ENCODE results near the gene PRRC2C. TPM values are rescaled to one million over a fixed set of nuclear protein-coding genes. Genes with fewer than 3 reads are reported as not detected.
A peak's percentile ranks its signal among the peaks of the same experiment; 100 is the strongest.
"Not testable (repeated sequence)": the region's sequence is repeated elsewhere in the genome, so short reads cannot be mapped to it uniquely, and the experiment has no call there.

The PRRC2C gene
- 100 to 1,000 TPM in 2 of 4 donors, 10 to 100 TPM in 2; 61.7 to 125 (median 94.9) TPM for total RNA-seq

DNA sequence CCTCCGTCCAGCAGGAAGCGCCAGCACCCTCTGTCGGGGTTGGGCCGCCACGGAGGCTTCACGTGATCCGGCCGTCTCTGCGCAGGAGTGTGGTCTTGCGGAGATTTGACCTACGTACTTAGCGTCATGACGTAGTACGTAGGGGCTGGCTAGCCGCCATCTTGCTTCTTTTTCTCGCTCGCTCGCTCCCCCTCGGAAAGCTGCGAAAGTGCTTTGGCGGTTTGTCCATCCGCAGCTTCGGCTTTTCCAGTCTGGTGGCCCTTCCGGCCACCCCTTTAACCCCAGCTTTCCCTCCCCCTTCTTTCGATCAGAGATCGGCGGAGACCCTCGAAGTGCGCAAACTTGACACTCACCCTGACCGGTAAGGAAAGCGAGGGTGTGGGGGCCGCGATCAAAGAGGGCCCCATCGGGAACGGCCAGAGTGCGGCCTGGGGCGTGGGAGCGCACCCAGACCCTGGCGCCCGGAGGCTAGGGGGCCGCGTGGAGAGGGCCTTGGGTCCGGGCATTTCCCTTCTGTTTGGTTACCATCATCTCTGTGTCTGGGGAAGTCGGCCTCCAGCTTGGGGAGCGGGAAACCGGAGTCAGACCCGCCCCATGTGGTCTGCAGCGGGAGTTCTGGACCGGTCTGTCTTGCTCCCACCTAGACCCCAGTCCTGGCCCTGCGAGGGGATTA is at the start of gene PRRC2C:
PRRC2C (plus strand) TSS at position 156 of the 673 bp plus-strand sequence. CDS start 26,559 bp downstream, outside the sequence.
- Histone ChIP-seq H3K9me3 (no peaks in the 10 kb centered on the region), H3K36me3 (no peaks in the 10 kb centered on the region), H3K27me3 (no peaks in the 10 kb centered on the region), H3K4me1 (peaks cover 19 to 45% (median 32%) of the 10 kb centered on the region in 4 donors), H3K4me3 (peak within 1 kb of the TSS; percentile 81 to 97 (median 90)), H3K27ac (peak within 1 kb of the TSS; percentile 98 to 99 (median 98))
- DNase-seq = peak; percentile 97
- in situ Hi-C loops (cut with MboI; ENCODE audit: low pct_ligation_motif_present in 1 of 4, low pct_unique_long_range_greater_than_20kb in 1 of 4, low sequenced_read_pairs in 3 of 4) = no loop called here
- intact Hi-C loops (cut with DNase I; ENCODE audit: low total_unique reads) = no loop called here
- TF ChIP-seq CTCF (IDR thresholded peaks at IDR 0.05) (peak in 4 of 5 experiments; percentile 64 to 85 (median 74)), POLR2AphosphoS5 (IDR thresholded peaks at IDR 0.05) (peak; percentile 84 to 88 (median 86)), POLR2A (IDR thresholded peaks at IDR 0.05) (peak; percentile 72), EP300 (IDR thresholded peaks at IDR 0.05; ENCODE audit: low read depth) (no peak)
- WGBS, 2 donors (ENCODE audit: low coverage in 1 of 2) = 0% methylated on average over 50 of the region's 50 CpGs; no CpG with 5 or more reads in 1 of the 2 donors

DNA sequence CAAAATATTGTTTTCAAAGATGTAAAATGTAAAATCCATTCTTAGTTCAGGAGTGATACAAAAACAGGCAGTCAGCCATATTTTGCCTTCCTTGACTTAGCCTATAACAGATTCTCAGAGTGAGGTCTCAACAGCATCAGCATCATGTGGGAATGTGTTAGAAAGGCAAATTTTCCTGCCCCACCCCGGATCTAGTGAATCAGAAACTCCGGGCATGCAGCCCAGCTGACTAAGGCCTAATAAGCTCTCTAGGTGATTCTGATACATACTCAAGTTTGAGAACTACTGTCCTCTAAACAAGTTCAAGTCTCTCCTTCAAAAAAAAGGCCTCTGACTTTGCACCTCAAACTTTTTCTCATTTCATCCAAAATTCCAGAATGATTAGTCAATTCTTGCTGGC is 46.9 kb upstream of the PRRC2C start:
- no peak overlapping the region for H3K4me3 ChIP-seq
- no peaks in the 10 kb centered on the region for H3K9me3 ChIP-seq
- 21 to 36% methylated on average over 2 of the region's 2 CpGs for WGBS, 2 donors (ENCODE audit: low coverage in 1 of 2)
- no peaks in the 10 kb centered on the region for H3K36me3 ChIP-seq
- TF ChIP-seq POLR2AphosphoS5 (IDR thresholded peaks at IDR 0.05) (no peak), CTCF (IDR thresholded peaks at IDR 0.05) (no peak), POLR2A (IDR thresholded peaks at IDR 0.05) (no peak), EP300 (IDR thresholded peaks at IDR 0.05; ENCODE audit: low read depth) (no peak)
- in situ Hi-C loops (cut with MboI; ENCODE audit: low pct_ligation_motif_present in 1 of 4, low pct_unique_long_range_greater_than_20kb in 1 of 4, low sequenced_read_pairs in 3 of 4) (no loop called here), intact Hi-C loops (cut with DNase I; ENCODE audit: low total_unique reads) (no loop called here)
- H3K4me1 ChIP-seq = peaks cover 0 to 7% (median 0%) of the 10 kb centered on the region in 4 donors
- DNase-seq = no peak
- H3K27ac ChIP-seq = no peak overlapping the region
- H3K27me3 ChIP-seq = no peaks in the 10 kb centered on the region

GRCh38 chr1:171440201-171440600 is 45.1 kb upstream of the PRRC2C start:
- 88 to 89% methylated on average over 3 of the region's 3 CpGs for WGBS, 2 donors (ENCODE audit: low coverage in 1 of 2)
- in situ Hi-C loops (cut with MboI; ENCODE audit: low pct_ligation_motif_present in 1 of 4, low pct_unique_long_range_greater_than_20kb in 1 of 4, low sequenced_read_pairs in 3 of 4); H3K9me3 ChIP-seq; H3K27me3 ChIP-seq; intact Hi-C loops (cut with DNase I; ENCODE audit: low total_unique reads); H3K4me3 ChIP-seq; H3K4me1 ChIP-seq; H3K36me3 ChIP-seq; DNase-seq; H3K27ac ChIP-seq: not testable (repeated sequence)

GRCh38 chr1:171441278-171441895 is 43.9 kb upstream of the PRRC2C start:
- H3K27me3 ChIP-seq; intact Hi-C loops (cut with DNase I; ENCODE audit: low total_unique reads); H3K4me3 ChIP-seq; H3K36me3 ChIP-seq; H3K9me3 ChIP-seq; DNase-seq; H3K4me1 ChIP-seq; H3K27ac ChIP-seq; in situ Hi-C loops (cut with MboI; ENCODE audit: low pct_ligation_motif_present in 1 of 4, low pct_unique_long_range_greater_than_20kb in 1 of 4, low sequenced_read_pairs in 3 of 4): not testable (repeated sequence)
- 64 to 76% methylated on average over 5 of the region's 5 CpGs for WGBS, 2 donors (ENCODE audit: low coverage in 1 of 2)

GRCh38 chr1:171446386-171446785 is 38.9 kb upstream of the PRRC2C start:
- intact Hi-C loops (cut with DNase I; ENCODE audit: low total_unique reads) = no loop called here
- TF ChIP-seq POLR2A (IDR thresholded peaks at IDR 0.05) (no peak), POLR2AphosphoS5 (IDR thresholded peaks at IDR 0.05) (no peak), CTCF (IDR thresholded peaks at IDR 0.05) (no peak), EP300 (IDR thresholded peaks at IDR 0.05; ENCODE audit: low read depth) (no peak)
- Histone ChIP-seq H3K4me3 (no peak overlapping the region), H3K36me3 (no peaks in the 10 kb centered on the region), H3K27ac (no peak overlapping the region), H3K27me3 (no peaks in the 10 kb centered on the region), H3K9me3 (no peaks in the 10 kb centered on the region), H3K4me1 (no peaks in the 10 kb centered on the region)
- no peak for DNase-seq
- in situ Hi-C loops (cut with MboI; ENCODE audit: low pct_ligation_motif_present in 1 of 4, low pct_unique_long_range_greater_than_20kb in 1 of 4, low sequenced_read_pairs in 3 of 4) = no loop called here
